Fibroblast of mammary gland (primary cell): ENCODE data around the gene NCEH1.

Experiments
- DNase-seq: peaks from one replicate; pipeline ENCODE4 v3.0.0-alpha.2; 2010; ENCODE audit warnings: low read depth
- H3K4me3 ChIP-seq: 2 replicates; pipeline ENCODE4 v1.5.1; 2011; ENCODE audit warnings: low read depth, mild to moderate bottlenecking, low read length, moderate library complexity; ENCODE audit not compliant: control insufficient read depth
- TF ChIP-seq, protein P1 (sequence below): conservative IDR thresholded peaks from 2 replicates; pipeline ENCODE4 v1.5.1; 2011; ENCODE audit warnings: low read depth, low read length, inconsistent platforms; ENCODE audit not compliant: control insufficient read depth, insufficient read depth

Gene NCEH1

GRCh38 chr3:172694573-172695246 lies 16.2 kb downstream of the NCEH1 start:
- H3K4me3 ChIP-seq = no peak overlapping the region
- TF ChIP-seq, protein P1, sequence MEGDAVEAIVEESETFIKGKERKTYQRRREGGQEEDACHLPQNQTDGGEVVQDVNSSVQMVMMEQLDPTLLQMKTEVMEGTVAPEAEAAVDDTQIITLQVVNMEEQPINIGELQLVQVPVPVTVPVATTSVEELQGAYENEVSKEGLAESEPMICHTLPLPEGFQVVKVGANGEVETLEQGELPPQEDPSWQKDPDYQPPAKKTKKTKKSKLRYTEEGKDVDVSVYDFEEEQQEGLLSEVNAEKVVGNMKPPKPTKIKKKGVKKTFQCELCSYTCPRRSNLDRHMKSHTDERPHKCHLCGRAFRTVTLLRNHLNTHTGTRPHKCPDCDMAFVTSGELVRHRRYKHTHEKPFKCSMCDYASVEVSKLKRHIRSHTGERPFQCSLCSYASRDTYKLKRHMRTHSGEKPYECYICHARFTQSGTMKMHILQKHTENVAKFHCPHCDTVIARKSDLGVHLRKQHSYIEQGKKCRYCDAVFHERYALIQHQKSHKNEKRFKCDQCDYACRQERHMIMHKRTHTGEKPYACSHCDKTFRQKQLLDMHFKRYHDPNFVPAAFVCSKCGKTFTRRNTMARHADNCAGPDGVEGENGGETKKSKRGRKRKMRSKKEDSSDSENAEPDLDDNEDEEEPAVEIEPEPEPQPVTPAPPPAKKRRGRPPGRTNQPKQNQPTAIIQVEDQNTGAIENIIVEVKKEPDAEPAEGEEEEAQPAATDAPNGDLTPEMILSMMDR = no peak
- no peak for DNase-seq

GRCh38 chr3:172692751-172693338 lies 18.0 kb downstream of the NCEH1 start:
- TF ChIP-seq, protein P1 = no peak
- H3K4me3 ChIP-seq = no peak overlapping the region
- DNase-seq = no peak

DNA sequence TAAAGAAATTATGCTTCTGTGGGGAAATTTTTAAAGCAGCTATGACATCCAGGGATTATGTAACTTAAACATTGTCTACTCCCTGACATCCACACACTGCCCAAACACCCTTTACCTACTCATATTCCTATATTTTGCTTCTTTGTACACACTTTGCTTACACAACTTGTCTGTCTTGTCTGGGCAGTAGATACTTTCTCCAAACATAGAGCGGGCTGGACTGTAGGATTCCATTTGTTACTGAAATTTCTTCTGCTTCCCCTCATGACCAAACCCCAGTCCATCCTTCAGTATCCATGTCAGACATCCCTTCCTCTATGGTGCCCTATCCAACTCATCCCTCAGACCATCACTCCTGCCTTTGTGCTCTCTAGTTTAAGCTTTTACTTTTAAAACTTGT lies 19.9 kb downstream of the NCEH1 start:
- TF ChIP-seq, protein P1 = no peak
- no peak for DNase-seq
- H3K4me3 ChIP-seq = no peak overlapping the region

DNA sequence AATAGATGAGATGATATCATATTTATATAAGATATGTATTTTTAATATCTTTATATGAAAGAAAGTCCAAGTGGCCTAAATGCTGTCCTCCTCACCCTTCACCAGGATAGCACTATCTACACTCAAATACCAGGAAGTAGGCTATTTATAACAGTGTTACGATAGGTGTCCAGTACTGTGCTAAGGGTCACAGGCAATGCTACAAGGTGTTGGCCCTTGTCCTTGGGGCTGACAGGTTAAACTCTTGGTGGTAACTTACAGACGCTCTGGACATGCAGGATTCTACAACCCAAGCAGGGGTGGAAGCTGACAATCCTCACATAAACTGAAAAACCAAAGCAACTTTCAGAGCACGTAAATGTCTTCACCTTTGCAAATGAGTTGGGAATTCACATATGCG lies 22.3 kb downstream of the NCEH1 start:
- H3K4me3 ChIP-seq = no peak overlapping the region
- TF ChIP-seq, protein P1 = no peak
- DNase-seq = no peak

DNA sequence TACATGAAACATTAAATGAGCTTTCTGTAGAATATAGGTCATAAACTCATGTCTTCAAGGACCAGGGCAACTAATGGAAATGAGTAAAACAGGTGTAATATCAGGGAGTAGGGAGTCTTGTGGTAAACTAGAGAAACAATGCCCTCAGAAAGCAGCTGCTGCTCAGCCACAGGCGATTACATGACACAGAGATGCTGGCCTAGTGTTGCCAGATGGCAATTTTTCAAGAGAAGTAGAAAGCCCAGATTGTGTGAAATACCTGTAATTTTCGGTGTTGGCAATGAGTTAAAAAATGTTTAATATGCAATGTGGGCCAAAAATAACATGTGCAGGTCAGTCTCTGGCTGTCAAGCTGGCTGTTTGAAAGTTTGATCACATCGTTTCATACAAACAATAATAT lies 23.4 kb downstream of the NCEH1 start:
- no peak overlapping the region for H3K4me3 ChIP-seq
- no peak for DNase-seq
- TF ChIP-seq, protein P1 = no peak

DNA sequence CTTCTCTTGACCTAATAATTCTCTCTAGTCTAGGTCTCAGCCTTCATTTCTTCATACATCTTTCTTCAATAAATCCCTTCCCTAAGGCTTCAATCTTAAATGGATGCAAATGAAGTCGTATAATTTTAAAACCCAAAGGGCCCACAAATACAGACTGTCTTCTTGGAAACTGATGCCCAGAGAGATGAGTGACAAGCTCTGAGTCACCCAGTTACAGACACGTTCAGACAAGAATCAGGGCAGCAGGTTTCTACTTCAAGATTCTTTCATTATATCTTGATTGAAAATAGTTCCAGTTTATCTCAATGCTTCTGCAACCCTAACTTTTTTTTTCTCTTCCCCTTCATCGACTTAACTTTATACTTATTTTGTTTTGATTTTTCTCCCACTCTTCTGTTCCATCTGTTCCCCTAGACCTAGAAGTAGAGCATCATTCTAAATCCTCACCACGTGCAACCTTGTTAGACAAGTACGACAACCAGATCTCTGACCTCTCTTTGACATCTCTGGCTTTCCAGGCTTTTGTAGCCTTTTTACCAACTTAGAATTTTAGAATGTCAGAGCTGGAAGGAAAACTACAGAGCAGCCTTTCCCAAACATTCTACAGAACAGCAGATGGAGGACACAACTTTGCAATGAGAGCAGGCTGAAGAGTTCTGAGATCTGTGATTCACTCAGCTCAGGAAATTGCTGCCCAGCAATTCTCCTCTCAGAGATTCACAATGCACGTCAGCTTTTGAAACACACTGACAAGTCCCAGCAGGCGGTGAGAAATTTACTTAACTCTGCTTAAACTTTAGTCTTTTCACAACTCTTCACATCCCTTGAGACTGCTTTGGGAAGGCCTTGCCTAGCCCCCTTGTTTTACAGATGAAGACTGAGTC lies 25.3 kb downstream of the NCEH1 start:
- peak; percentile 45 for DNase-seq
- H3K4me3 ChIP-seq = no peak overlapping the region

More for the DNA sequence above, 25.3 kb downstream of the NCEH1 start:
- TF ChIP-seq, protein P1 = no peak
